CD8-positive, alpha-beta memory T cell (primary cell): ENCODE measurements around the gene RND1. TPM values are rescaled to one million over a fixed set of nuclear protein-coding genes. Genes with fewer than 3 reads are reported as not detected.
"Not testable (repeated sequence)": the region's sequence is repeated elsewhere in the genome, so short reads cannot be mapped to it uniquely, and the experiment has no call there.

ENCODE experiments used
- CTCF ChIA-PET: fragments of 350-600 bp; sonication (Branson Sonifier 250); formaldehyde crosslinking; loops from one replicate; lab custom pipeline; 2021; ENCODE audit warnings: antibody characterized with exemption; lab: Charles Lee
- POLR2A ChIA-PET: fragments of 350-600 bp; sonication (Branson Sonifier 250); formaldehyde crosslinking; loops from one replicate; lab custom pipeline; 2021; ENCODE audit warnings: antibody characterized with exemption; lab: Charles Lee
- DNase-seq, 5 donors: peaks; one replicate each; pipeline versions ENCODE4 v3.0.0 to v3.0.0-alpha.2; 2020 to 2022; ENCODE audit warnings: mixed read lengths in 1 of 5
- H3K27ac ChIP-seq: one replicate; pipeline ENCODE4 v1.7.0; 2013; ENCODE audit warnings: low read depth, mild to moderate bottlenecking, low read length, moderate library complexity
- H3K27me3 ChIP-seq: 2 replicates; pipeline ENCODE4 v1.7.0; 2013; ENCODE audit warnings: low read length, mild to moderate bottlenecking; ENCODE audit not compliant: insufficient read depth, poor library complexity, severe bottlenecking
- H3K36me3 ChIP-seq: 2 replicates; pipeline ENCODE4 v1.7.0; 2013; ENCODE audit warnings: mild to moderate bottlenecking, low read length, moderate library complexity; ENCODE audit not compliant: insufficient read depth
- H3K4me1 ChIP-seq: 2 replicates; pipeline ENCODE4 v1.7.0; 2013; ENCODE audit warnings: mild to moderate bottlenecking, low read length, moderate library complexity; ENCODE audit not compliant: insufficient read depth
- H3K4me3 ChIP-seq: 2 replicates; pipeline ENCODE4 v1.7.0; 2013; ENCODE audit warnings: mild to moderate bottlenecking, low read length
- H3K9me3 ChIP-seq: 2 replicates; pipeline ENCODE4 v1.7.0; 2013; ENCODE audit warnings: mild to moderate bottlenecking, low read length
- H3K27ac Mint-ChIP-seq, 8 donors: one replicate each; pipeline ENCODE4 v1.8.0; 2020 to 2021; ENCODE audit warnings: mixed read lengths in 8 of 8, mild to moderate bottlenecking in 6 of 8, inconsistent platforms in 3 of 8, moderate library complexity in 3 of 8
- H3K27me3 Mint-ChIP-seq, 2 donors: one replicate each; pipeline ENCODE4 v1.8.0; 2020 to 2021; ENCODE audit warnings: mixed read lengths in 2 of 2, mild to moderate bottlenecking in 1 of 2, moderate library complexity in 1 of 2
- H3K36me3 Mint-ChIP-seq, 3 donors: one replicate each; pipeline ENCODE4 v1.8.0; 2020 to 2021; ENCODE audit warnings: mixed read lengths in 3 of 3, inconsistent platforms in 1 of 3, mild to moderate bottlenecking in 1 of 3
- H3K4me1 Mint-ChIP-seq, 3 donors: one replicate each; pipeline ENCODE4 v1.8.0; 2020 to 2021; ENCODE audit warnings: mixed read lengths in 3 of 3, inconsistent platforms in 1 of 3, mild to moderate bottlenecking in 1 of 3
- H3K4me3 Mint-ChIP-seq, 7 donors: one replicate each; pipeline ENCODE4 v1.8.0; 2020 to 2021; ENCODE audit warnings: mixed read lengths in 7 of 7, mild to moderate bottlenecking in 6 of 7, moderate library complexity in 4 of 7, inconsistent platforms in 2 of 7
- H3K9me3 Mint-ChIP-seq, 5 donors: one replicate each; pipeline ENCODE4 v1.8.0; 2020 to 2022; ENCODE audit warnings: mixed read lengths in 5 of 5, mild to moderate bottlenecking in 3 of 5, moderate library complexity in 2 of 5, inconsistent platforms in 1 of 5
- polyA plus RNA-seq: library from polyadenylated mRNA; unstranded; fragments of 300-500 nt; fragmentation: Illumina TruSeq; gene quantifications from one replicate; pipeline ENCODE4 v1.2.3, GENCODE V29; 2021
- total RNA-seq, 2 experiments: library from RNA; stranded (reverse); gene quantifications; one replicate each; pipeline ENCODE4 v1.2.3, GENCODE V29; 2021

Gene RND1
- total and polyA plus RNA-seq, 3 experiments from 2014 or later: 0.90 to 2.6 (median 2.0) TPM

GRCh38 chr12:48851883-48852733 lies 13.6 kb downstream of the RND1 start, which contains the start of gene DDX23:
TSS of gene DDX23 (minus strand) at chr12:48852163. CDS start at chr12:48845782, 6,381 bp downstream.
- CTCF ChIA-PET: interaction anchor here (0.7 to 5.2 kb wide), 41 partner anchors 9 to 991 kb away, joined by 3 to 124 read pairs (median 5); partner anchors contain the start of genes DDN, FKBP11, RND1 and TUBA1B
- H3K4me1 ChIP-seq: peaks cover 27% of the 10 kb centered on the region
- peak within 1 kb of the TSS; percentile 89 to 99 (median 97) for H3K4me3 Mint-ChIP-seq
- peak within 1 kb of the TSS; percentile 91 to 99 (median 96) for H3K27ac Mint-ChIP-seq
- peaks cover 34 to 46% (median 45%) of the 10 kb centered on the region in 3 donors for H3K4me1 Mint-ChIP-seq
- peaks cover 3 to 31% (median 3%) of the 10 kb centered on the region in 3 donors for H3K36me3 Mint-ChIP-seq
- H3K27me3 Mint-ChIP-seq: peaks cover 0 to 4% of the 10 kb centered on the region in 2 donors
- no peaks in the 10 kb centered on the region for H3K36me3 ChIP-seq
- H3K9me3 Mint-ChIP-seq: no peaks in the 10 kb centered on the region
- peak within 1 kb of the TSS; percentile 87 for H3K4me3 ChIP-seq
- DNase-seq: peak; percentile 87 to 94 (median 89)
- H3K27me3 ChIP-seq: no peaks in the 10 kb centered on the region
- H3K9me3 ChIP-seq: no peaks in the 10 kb centered on the region
- POLR2A ChIA-PET: interaction anchor here (0.6 to 3.0 kb wide), 27 partner anchors 9 to 746 kb away, joined by 3 to 22 read pairs (median 4); partner anchors contain the start of genes ARF3, FKBP11, RHEBL1 and RND1
- H3K27ac ChIP-seq: peak within 1 kb of the TSS; percentile 98

- H3K4me3 Mint-ChIP-seq, H3K9me3 Mint-ChIP-seq, H3K9me3 ChIP-seq, CTCF ChIA-PET, DNase-seq, H3K4me1 Mint-ChIP-seq, H3K4me1 ChIP-seq, POLR2A ChIA-PET, H3K27ac ChIP-seq, H3K27me3 Mint-ChIP-seq, H3K4me3 ChIP-seq, H3K27me3 ChIP-seq: not testable (repeated sequence)
- Mint-ChIP-seq H3K36me3 (peaks cover 3 to 69% (median 21%) of the 10 kb centered on the region in 3 donors), H3K27ac (peak overlapping the region in 1 of 8 donors; percentile 32)
- H3K36me3 ChIP-seq: peaks cover 41% of the 10 kb centered on the region
Measured at GRCh38 chr12:48842021-48842420, 23.6 kb downstream of the RND1 start.

GRCh38 chr12:48838048-48838447 lies 27.6 kb downstream of the RND1 start:
- Mint-ChIP-seq H3K27me3 (no peaks in the 10 kb centered on the region), H3K4me1 (no peaks in the 10 kb centered on the region), H3K36me3 (peaks cover 5 to 74% (median 32%) of the 10 kb centered on the region in 3 donors), H3K27ac (peak overlapping the region in 1 of 8 donors; percentile 21), H3K4me3 (no peak overlapping the region), H3K9me3 (no peaks in the 10 kb centered on the region)
- POLR2A ChIA-PET: no interaction called here
- H3K36me3 ChIP-seq: peaks cover 48% of the 10 kb centered on the region
- H3K4me1 ChIP-seq: no peaks in the 10 kb centered on the region
- H3K4me3 ChIP-seq: no peak overlapping the region
- H3K27me3 ChIP-seq: no peaks in the 10 kb centered on the region
- H3K9me3 ChIP-seq: no peaks in the 10 kb centered on the region
- no peak for DNase-seq
- no peak overlapping the region for H3K27ac ChIP-seq
- CTCF ChIA-PET: no interaction called here

- no peak overlapping the region for H3K4me3 ChIP-seq
- H3K36me3 Mint-ChIP-seq: peaks cover 5 to 89% (median 24%) of the 10 kb centered on the region in 3 donors
- peaks cover 0 to 4% (median 2%) of the 10 kb centered on the region in 3 donors for H3K4me1 Mint-ChIP-seq
- no peak overlapping the region for H3K4me3 Mint-ChIP-seq
- no peaks in the 10 kb centered on the region for H3K27me3 ChIP-seq
- H3K27ac Mint-ChIP-seq: peak overlapping the region in 1 of 8 donors; percentile 47
- ChIA-PET POLR2A (interaction anchor here (0.6 kb wide), 1 partner anchor 40 kb away, joined by 5 read pairs; no protein-coding TSS in a partner anchor), CTCF (interaction anchor here (1.6 kb wide), 2 partner anchors 18 to 19 kb away, joined by 4 to 5 read pairs; partner anchors contain the start of gene DDX23)
- H3K27ac ChIP-seq: no peak overlapping the region
- DNase-seq: no peak
- H3K9me3 Mint-ChIP-seq: no peaks in the 10 kb centered on the region
- H3K4me1 ChIP-seq: no peaks in the 10 kb centered on the region
- no peaks in the 10 kb centered on the region for H3K9me3 ChIP-seq
- H3K27me3 Mint-ChIP-seq: no peaks in the 10 kb centered on the region
- H3K36me3 ChIP-seq: peaks cover 70% of the 10 kb centered on the region
Measured at GRCh38 chr12:48832321-48833060, 33.2 kb downstream of the RND1 start.

- POLR2A ChIA-PET: no interaction called here
- Mint-ChIP-seq H3K27me3 (no peaks in the 10 kb centered on the region), H3K4me1 (peaks cover 0 to 4% (median 2%) of the 10 kb centered on the region in 3 donors), H3K4me3 (no peak overlapping the region), H3K9me3 (no peaks in the 10 kb centered on the region), H3K36me3 (peaks cover 5 to 79% (median 20%) of the 10 kb centered on the region in 3 donors), H3K27ac (peak overlapping the region in 3 of 8 donors; percentile 4 to 58 (median 13))
- Histone ChIP-seq H3K9me3 (no peaks in the 10 kb centered on the region), H3K4me1 (no peaks in the 10 kb centered on the region), H3K27ac (no peak overlapping the region), H3K27me3 (no peaks in the 10 kb centered on the region), H3K4me3 (no peak overlapping the region), H3K36me3 (peaks cover 58% of the 10 kb centered on the region)
- no peak for DNase-seq
- CTCF ChIA-PET: interaction anchor here (1.6 kb wide), 2 partner anchors 17 to 21 kb away, joined by 4 to 5 read pairs; partner anchors contain the start of gene DDX23
Measured at GRCh38 chr12:48831257-48831656, 34.4 kb downstream of the RND1 start.

- Histone ChIP-seq H3K27ac (no peak overlapping the region), H3K4me3 (no peak overlapping the region), H3K36me3 (peaks cover 50% of the 10 kb centered on the region), H3K9me3 (no peaks in the 10 kb centered on the region), H3K4me1 (no peaks in the 10 kb centered on the region), H3K27me3 (no peaks in the 10 kb centered on the region)
- Mint-ChIP-seq H3K9me3 (no peaks in the 10 kb centered on the region), H3K27ac (peak overlapping the region in 3 of 8 donors; percentile 29 to 76 (median 64)), H3K4me1 (peaks cover 3 to 10% (median 6%) of the 10 kb centered on the region in 3 donors), H3K4me3 (peak overlapping the region in 1 of 7 donors; percentile 29), H3K27me3 (no peaks in the 10 kb centered on the region), H3K36me3 (peaks cover under 1 to 61% (median 12%) of the 10 kb centered on the region in 3 donors)
- CTCF ChIA-PET: interaction anchor here (1.8 kb wide), 1 partner anchor 14 kb away, joined by 6 read pairs; no protein-coding TSS in a partner anchor
- POLR2A ChIA-PET: interaction anchor here (1.2 kb wide), 1 partner anchor 12 kb away, joined by 4 read pairs; no protein-coding TSS in a partner anchor
- no peak for DNase-seq
Measured at GRCh38 chr12:48828841-48829575, 36.7 kb downstream of the RND1 start.

- POLR2A ChIA-PET: interaction anchor here (1.2 kb wide), 1 partner anchor 11 kb away, joined by 4 read pairs; no protein-coding TSS in a partner anchor
- no peak overlapping the region for H3K4me3 Mint-ChIP-seq
- H3K27me3 ChIP-seq: no peaks in the 10 kb centered on the region
- H3K36me3 ChIP-seq: peaks cover 43% of the 10 kb centered on the region
- no peaks in the 10 kb centered on the region for H3K9me3 Mint-ChIP-seq
- H3K36me3 Mint-ChIP-seq: peaks cover 0 to 54% (median 8%) of the 10 kb centered on the region in 3 donors
- no peaks in the 10 kb centered on the region for H3K9me3 ChIP-seq
- CTCF ChIA-PET: no interaction called here
- H3K27ac ChIP-seq: no peak overlapping the region
- DNase-seq: no peak
- no peaks in the 10 kb centered on the region for H3K27me3 Mint-ChIP-seq
- H3K4me3 ChIP-seq: no peak overlapping the region
- no peaks in the 10 kb centered on the region for H3K4me1 ChIP-seq
- peaks cover 3 to 17% (median 7%) of the 10 kb centered on the region in 3 donors for H3K4me1 Mint-ChIP-seq
- no peak overlapping the region for H3K27ac Mint-ChIP-seq
Measured at GRCh38 chr12:48828293-48828692, 37.4 kb downstream of the RND1 start.
